Measurements from ENCODE around the gene GCLM.

- no peak for TF ChIP-seq CTCF (conservative IDR thresholded peaks at IDR 0.05)
- TF ChIP-seq ZFX (IDR thresholded peaks at IDR 0.05), result no peak
Observed at GRCh38 chr1:93938461-93939145, 29.4 kb upstream of the GCLM start.

Measured in C4-2B (cell line).